Keratinocyte (primary cell): ENCODE results near the gene CNTNAP2. TPM values are rescaled to one million over a fixed set of nuclear protein-coding genes. Genes with fewer than 3 reads are reported as not detected.

Experiments used
- DNase-seq: peaks from one replicate; pipeline ENCODE4 v3.0.0-alpha.2; 2011; ENCODE audit warnings: low read depth, missing footprints, low spot score
- FAIRE-seq: peaks from 2 replicates; lab custom pipeline; 2011; peaks lifted over from hg19 to GRCh38; lab: Jason Lieb, UNC
- H2AFZ ChIP-seq: 2 replicates; pipeline ENCODE4 v1.6.0; 2012; ENCODE audit warnings: low read length, control low read depth, inconsistent platforms; ENCODE audit not compliant: control insufficient read depth
- H3K27ac ChIP-seq: 2 replicates; pipeline ENCODE4 v1.5.1; 2011; ENCODE audit warnings: low read length; ENCODE audit not compliant: control insufficient read depth, insufficient read depth
- H3K27me3 ChIP-seq: 3 replicates; pipeline ENCODE4 v1.6.0; 2011; ENCODE audit warnings: low read length; ENCODE audit not compliant: control insufficient read depth, insufficient read depth; ENCODE audit errors: extremely low read depth
- H3K36me3 ChIP-seq, 2 experiments: 2 replicates in 1 of 2; 3 replicates in 1 of 2; pipeline ENCODE4 v1.5.1; 2011; ENCODE audit warnings: low read length in 2 of 2, mild to moderate bottlenecking in 1 of 2; ENCODE audit not compliant: control insufficient read depth in 2 of 2, insufficient read depth in 2 of 2; ENCODE audit errors: extremely low read depth in 1 of 2
- H3K4me1 ChIP-seq: 3 replicates; pipeline ENCODE4 v1.5.1; 2011; ENCODE audit warnings: low read length; ENCODE audit not compliant: control insufficient read depth, insufficient read depth; ENCODE audit errors: extremely low read depth
- H3K4me2 ChIP-seq: 3 replicates; pipeline ENCODE4 v1.6.0; 2011; ENCODE audit warnings: low read depth, low read length; ENCODE audit not compliant: control insufficient read depth, insufficient read depth; ENCODE audit errors: extremely low read depth
- H3K4me3 ChIP-seq, 3 experiments: fragments of 200-600 bp in 1 of 3; sonication (generic) in 1 of 3; 2 replicates in 2 of 3; 3 replicates in 1 of 3; pipeline ENCODE4 v1.5.1; 2011 to 2016; ENCODE audit warnings: low read length in 3 of 3, mild to moderate bottlenecking in 3 of 3, control low read depth in 2 of 3, inconsistent platforms in 1 of 3, low read depth in 1 of 3, mixed read lengths in 1 of 3, mixed run types in 1 of 3, moderate library complexity in 1 of 3; ENCODE audit not compliant: control insufficient read depth in 2 of 3, insufficient read depth in 2 of 3; ENCODE audit errors: extremely low read depth in 1 of 3
- H3K79me2 ChIP-seq: 2 replicates; pipeline ENCODE4 v1.6.0; 2012; ENCODE audit warnings: low read length; ENCODE audit not compliant: control insufficient read depth, insufficient read depth
- H3K9ac ChIP-seq: 3 replicates; pipeline ENCODE4 v1.6.0; 2011; ENCODE audit warnings: low read length; ENCODE audit not compliant: control insufficient read depth, insufficient read depth; ENCODE audit errors: extremely low read depth
- H3K9me1 ChIP-seq: 3 replicates; pipeline ENCODE4 v1.6.0; 2011; ENCODE audit warnings: low read length; ENCODE audit not compliant: control insufficient read depth, insufficient read depth; ENCODE audit errors: extremely low read depth
- H3K9me3 ChIP-seq: 2 replicates; pipeline ENCODE4 v1.5.1; 2012; ENCODE audit warnings: low read depth, low read length; ENCODE audit not compliant: control insufficient read depth
- H4K20me1 ChIP-seq: 3 replicates; pipeline ENCODE4 v1.6.0; 2011; ENCODE audit warnings: low read length; ENCODE audit not compliant: control insufficient read depth, insufficient read depth; ENCODE audit errors: extremely low read depth
- EZH2 ChIP-seq: IDR thresholded peaks from one replicate; pipeline ENCODE4 v1.6.1; 2012; ENCODE audit warnings: inconsistent platforms, mild to moderate bottlenecking, low read length, moderate library complexity
- dilution Hi-C: fragments of 300-500 bp; cut with MboI; formaldehyde crosslinking; loops from one replicate; pipeline ENCODE4 v1.7.0; 2020; ENCODE audit warnings: low sequenced_read_pairs; ENCODE audit not compliant: extremely low pct_ligation_motif_present
- polyA plus RNA-seq, 5 experiments: library from polyadenylated mRNA; depleted of rRNA in 3 of 5; stranded (reverse) in 3 of 5; stranded (forward) in 1 of 5; unstranded in 1 of 5; fragments of >200 nt; gene quantifications; 1 replicate in 1 of 5; 2 replicates in 3 of 5; 3 replicates in 1 of 5; pipeline versions ENCODE4 v1.2.1 to v1.2.3, GENCODE V29; 2011 to 2012; ENCODE audit warnings: missing spikeins in 2 of 5, low read depth in 1 of 5, low replicate concordance in 1 of 5
- TF ChIP-seq, protein P1 (sequence below), 3 experiments: IDR thresholded peaks in 1 of 3; conservative IDR thresholded peaks in 1 of 3; optimal IDR thresholded peaks in 1 of 3; 2 replicates in 2 of 3; 3 replicates in 1 of 3; pipeline versions ENCODE3 to v1.5.1; 2011; ENCODE audit warnings: low read length in 3 of 3, mild to moderate bottlenecking in 3 of 3, moderate library complexity in 2 of 3, control low read depth in 1 of 3, inconsistent platforms in 1 of 3; ENCODE audit not compliant: insufficient read depth in 2 of 3; ENCODE audit errors: extremely low read depth in 1 of 3

The CNTNAP2 gene
- polyA plus RNA-seq, 1 donor (not counting 4 experiments of a cell fraction or from before 2014, with no cell fraction given) = 1.4 TPM

DNA sequence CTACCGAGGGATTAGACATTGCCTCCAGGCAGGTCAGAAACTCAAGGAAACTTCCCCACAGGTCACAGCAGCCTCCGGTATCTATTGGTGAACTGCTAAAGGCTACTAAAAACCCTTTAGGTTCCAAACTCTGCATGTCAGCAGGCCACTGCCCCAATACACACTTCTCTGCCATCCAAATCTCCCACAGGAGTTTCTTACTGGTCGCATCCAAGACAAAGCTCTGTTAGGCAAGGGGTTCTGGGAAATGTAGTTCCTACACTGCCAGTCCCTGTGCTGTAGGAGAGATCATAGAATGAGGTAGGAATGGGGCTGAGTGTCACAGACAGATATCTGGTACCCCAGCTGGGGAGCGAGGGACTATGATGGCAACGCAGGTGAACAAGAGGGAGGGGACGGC lies 1717.0 kb downstream of the CNTNAP2 start:
- no peaks in the 10 kb centered on the region for H3K27me3 ChIP-seq
- dilution Hi-C loops = no loop called here
- no peaks in the 10 kb centered on the region for H3K79me2 ChIP-seq
- H2AFZ ChIP-seq = no peak overlapping the region
- no peaks in the 10 kb centered on the region for H4K20me1 ChIP-seq
- no peaks in the 10 kb centered on the region for H3K4me1 ChIP-seq
- H3K4me3 ChIP-seq = no peak overlapping the region
- H3K4me2 ChIP-seq = no peak overlapping the region
- no peak overlapping the region for H3K27ac ChIP-seq
- TF ChIP-seq, protein P1, sequence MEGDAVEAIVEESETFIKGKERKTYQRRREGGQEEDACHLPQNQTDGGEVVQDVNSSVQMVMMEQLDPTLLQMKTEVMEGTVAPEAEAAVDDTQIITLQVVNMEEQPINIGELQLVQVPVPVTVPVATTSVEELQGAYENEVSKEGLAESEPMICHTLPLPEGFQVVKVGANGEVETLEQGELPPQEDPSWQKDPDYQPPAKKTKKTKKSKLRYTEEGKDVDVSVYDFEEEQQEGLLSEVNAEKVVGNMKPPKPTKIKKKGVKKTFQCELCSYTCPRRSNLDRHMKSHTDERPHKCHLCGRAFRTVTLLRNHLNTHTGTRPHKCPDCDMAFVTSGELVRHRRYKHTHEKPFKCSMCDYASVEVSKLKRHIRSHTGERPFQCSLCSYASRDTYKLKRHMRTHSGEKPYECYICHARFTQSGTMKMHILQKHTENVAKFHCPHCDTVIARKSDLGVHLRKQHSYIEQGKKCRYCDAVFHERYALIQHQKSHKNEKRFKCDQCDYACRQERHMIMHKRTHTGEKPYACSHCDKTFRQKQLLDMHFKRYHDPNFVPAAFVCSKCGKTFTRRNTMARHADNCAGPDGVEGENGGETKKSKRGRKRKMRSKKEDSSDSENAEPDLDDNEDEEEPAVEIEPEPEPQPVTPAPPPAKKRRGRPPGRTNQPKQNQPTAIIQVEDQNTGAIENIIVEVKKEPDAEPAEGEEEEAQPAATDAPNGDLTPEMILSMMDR (optimal IDR thresholded peaks at IDR 0.05 in 1 of 3, IDR thresholded peaks at IDR 0.05 in 1 of 3, conservative IDR thresholded peaks at IDR 0.05 in 1 of 3; ENCODE audit: extremely low read depth in 1 of 3, insufficient read depth in 2 of 3, low read length in 3 of 3) = no peak
- no peak for TF ChIP-seq EZH2
- no peak overlapping the region for H3K9ac ChIP-seq
- DNase-seq (no peak), FAIRE-seq (no peak)
- H3K9me1 ChIP-seq = no peaks in the 10 kb centered on the region
- no peaks in the 10 kb centered on the region for H3K36me3 ChIP-seq
- H3K9me3 ChIP-seq = no peaks in the 10 kb centered on the region

DNA sequence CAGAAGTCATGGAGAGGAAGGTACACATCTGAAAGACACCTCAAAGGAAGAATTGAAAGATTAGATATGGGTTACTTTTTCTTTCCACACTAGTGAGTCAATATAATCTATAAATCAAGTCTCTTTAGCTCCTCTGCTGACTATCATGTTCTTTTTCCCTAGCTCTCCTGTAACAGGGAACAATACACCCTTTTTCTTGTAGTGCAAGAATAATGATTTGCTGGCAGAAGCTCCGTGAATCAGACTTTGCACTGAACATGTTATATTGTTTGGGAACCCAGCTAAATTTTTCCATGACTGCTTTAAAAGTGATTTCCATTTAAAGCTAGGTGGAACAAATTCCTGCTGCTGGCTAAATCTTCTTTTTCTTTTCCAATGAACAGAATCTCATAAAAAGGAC lies 1717.4 kb downstream of the CNTNAP2 start:
- TF ChIP-seq, protein P1 (optimal IDR thresholded peaks at IDR 0.05 in 1 of 3, IDR thresholded peaks at IDR 0.05 in 1 of 3, conservative IDR thresholded peaks at IDR 0.05 in 1 of 3; ENCODE audit: extremely low read depth in 1 of 3, insufficient read depth in 2 of 3, low read length in 3 of 3) = no peak
- no peak for TF ChIP-seq EZH2
- Histone ChIP-seq H3K27ac (no peak overlapping the region), H3K9me1 (no peaks in the 10 kb centered on the region), H3K27me3 (no peaks in the 10 kb centered on the region), H3K36me3 (no peaks in the 10 kb centered on the region), H3K9ac (no peak overlapping the region), H3K4me3 (no peak overlapping the region), H3K4me1 (no peaks in the 10 kb centered on the region), H3K79me2 (no peaks in the 10 kb centered on the region), H3K4me2 (no peak overlapping the region), H2AFZ (no peak overlapping the region), H4K20me1 (no peaks in the 10 kb centered on the region), H3K9me3 (no peaks in the 10 kb centered on the region)
- dilution Hi-C loops = no loop called here
- FAIRE-seq (no peak), DNase-seq (no peak)
